Measurements from ENCODE around the gene EFCAB3. TPM values are rescaled to one million over a fixed set of nuclear protein-coding genes. Genes with fewer than 3 reads are reported as not detected.
A peak's percentile ranks its signal among the peaks of the same experiment; 100 is the strongest.
"Not testable (repeated sequence)": the region's sequence is repeated elsewhere in the genome, so short reads cannot be mapped to it uniquely, and the experiment has no call there.

Gene EFCAB3
- total RNA-seq, 1 donor from 2014 or later, result not detected

DNA sequence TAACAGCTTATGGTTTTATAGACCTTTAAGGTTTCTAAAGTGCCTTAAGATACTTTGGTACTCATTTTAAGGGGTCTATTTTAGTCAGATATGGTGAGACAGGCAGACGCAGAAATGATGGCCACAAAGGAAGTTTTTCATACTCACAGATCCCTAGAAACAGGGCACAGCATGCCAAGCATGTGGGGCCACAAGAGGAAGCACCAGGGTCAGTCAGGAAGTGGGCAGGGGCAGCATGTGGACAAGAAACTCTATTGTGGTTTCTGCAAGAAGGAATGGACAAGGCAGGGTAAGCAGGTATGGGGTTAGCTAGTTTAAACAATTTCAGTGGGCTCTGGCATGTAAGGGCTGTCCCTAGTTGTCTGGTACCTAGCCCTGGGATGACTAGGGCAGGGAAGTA, 8.5 kb downstream of the EFCAB3 start:
- Histone ChIP-seq H3K4me1 (no peaks in the 10 kb centered on the region), H3K27ac (no peak overlapping the region), H3K4me3 (no peak overlapping the region), H3K27me3 (no peaks in the 10 kb centered on the region), H3K9me3 (no peaks in the 10 kb centered on the region), H3K36me3 (no peaks in the 10 kb centered on the region)
- DNase-seq (ENCODE audit: low spot score in 2 of 2), result no peak
- TF ChIP-seq, protein P1, sequence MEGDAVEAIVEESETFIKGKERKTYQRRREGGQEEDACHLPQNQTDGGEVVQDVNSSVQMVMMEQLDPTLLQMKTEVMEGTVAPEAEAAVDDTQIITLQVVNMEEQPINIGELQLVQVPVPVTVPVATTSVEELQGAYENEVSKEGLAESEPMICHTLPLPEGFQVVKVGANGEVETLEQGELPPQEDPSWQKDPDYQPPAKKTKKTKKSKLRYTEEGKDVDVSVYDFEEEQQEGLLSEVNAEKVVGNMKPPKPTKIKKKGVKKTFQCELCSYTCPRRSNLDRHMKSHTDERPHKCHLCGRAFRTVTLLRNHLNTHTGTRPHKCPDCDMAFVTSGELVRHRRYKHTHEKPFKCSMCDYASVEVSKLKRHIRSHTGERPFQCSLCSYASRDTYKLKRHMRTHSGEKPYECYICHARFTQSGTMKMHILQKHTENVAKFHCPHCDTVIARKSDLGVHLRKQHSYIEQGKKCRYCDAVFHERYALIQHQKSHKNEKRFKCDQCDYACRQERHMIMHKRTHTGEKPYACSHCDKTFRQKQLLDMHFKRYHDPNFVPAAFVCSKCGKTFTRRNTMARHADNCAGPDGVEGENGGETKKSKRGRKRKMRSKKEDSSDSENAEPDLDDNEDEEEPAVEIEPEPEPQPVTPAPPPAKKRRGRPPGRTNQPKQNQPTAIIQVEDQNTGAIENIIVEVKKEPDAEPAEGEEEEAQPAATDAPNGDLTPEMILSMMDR (IDR thresholded peaks at IDR 0.05), result no peak
- intact Hi-C loops (cut with DNase I), result no loop called here

DNA sequence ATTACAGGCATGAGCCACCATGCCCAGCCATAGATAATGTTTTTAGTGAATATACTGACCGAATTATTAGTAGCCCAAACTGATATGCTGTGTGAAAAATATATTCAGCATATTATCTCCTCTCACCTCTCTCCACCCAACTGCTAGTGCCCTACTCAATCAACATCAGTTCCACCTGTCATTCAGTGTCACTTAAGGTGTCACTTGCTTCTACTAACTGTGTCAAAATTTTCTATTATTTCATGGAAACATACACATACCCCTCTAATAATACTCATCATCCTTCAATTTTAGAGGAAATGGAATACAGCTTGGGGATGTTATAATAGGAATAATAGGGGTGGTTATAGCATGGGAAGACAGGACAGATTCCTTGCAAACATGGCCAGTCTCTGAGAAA, 12.6 kb downstream of the EFCAB3 start:
- Histone ChIP-seq H3K36me3 (no peaks in the 10 kb centered on the region), H3K27ac (no peak overlapping the region), H3K4me3 (no peak overlapping the region), H3K4me1 (no peaks in the 10 kb centered on the region), H3K27me3 (no peaks in the 10 kb centered on the region), H3K9me3 (no peaks in the 10 kb centered on the region)
- DNase-seq (ENCODE audit: low spot score in 2 of 2), result no peak
- TF ChIP-seq, protein P1 (IDR thresholded peaks at IDR 0.05), result no peak
- intact Hi-C loops (cut with DNase I), result no loop called here

DNA sequence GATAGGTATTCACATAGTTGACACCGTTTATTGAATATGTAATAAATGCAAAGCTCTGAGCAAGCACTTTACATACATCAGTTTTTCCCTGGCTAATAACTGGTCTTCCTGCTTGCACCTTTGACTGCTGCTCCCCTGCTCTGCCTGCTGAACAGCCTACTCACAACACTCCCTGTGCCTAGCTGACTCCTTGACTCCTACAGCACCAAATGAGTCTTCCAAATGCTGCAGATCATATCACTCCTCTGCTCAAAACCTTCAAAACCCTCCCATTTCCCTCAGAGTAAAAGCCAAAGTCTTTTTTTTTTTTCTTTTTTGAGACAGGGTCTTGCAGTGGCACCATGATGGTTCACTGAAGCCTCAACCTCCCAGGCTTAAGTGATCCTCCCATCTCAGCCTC, 18.5 kb downstream of the EFCAB3 start:
- intact Hi-C loops (cut with DNase I), result no loop called here
- Histone ChIP-seq H3K9me3 (no peaks in the 10 kb centered on the region), H3K4me1 (no peaks in the 10 kb centered on the region), H3K27me3 (no peaks in the 10 kb centered on the region), H3K27ac (no peak overlapping the region), H3K36me3 (no peaks in the 10 kb centered on the region), H3K4me3 (no peak overlapping the region)
- no peak for DNase-seq (ENCODE audit: low spot score in 2 of 2)
- TF ChIP-seq, protein P1 (IDR thresholded peaks at IDR 0.05), result no peak

DNA sequence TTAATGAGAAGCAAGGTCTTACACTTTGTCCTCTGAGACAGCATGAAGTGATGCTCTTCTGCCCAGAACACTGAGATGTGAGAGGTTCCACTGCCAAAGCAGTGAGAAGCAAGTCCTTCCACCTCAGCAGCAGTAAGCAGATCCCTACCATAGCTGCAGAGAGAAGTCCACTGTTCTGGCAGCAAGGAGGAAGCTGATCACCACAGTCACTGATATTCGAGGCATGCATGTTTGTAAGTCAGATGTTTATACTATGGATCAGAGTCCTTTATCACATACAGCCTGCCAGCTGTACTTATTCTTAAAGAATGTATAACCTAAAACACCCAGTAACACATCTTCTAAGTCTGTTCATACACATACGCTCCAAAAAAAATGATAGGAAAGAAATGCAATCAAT, 25.1 kb downstream of the EFCAB3 start:
- no peak for DNase-seq (ENCODE audit: low spot score in 2 of 2)
- Histone ChIP-seq H3K36me3 (no peaks in the 10 kb centered on the region), H3K27me3 (no peaks in the 10 kb centered on the region), H3K4me3 (no peak overlapping the region), H3K9me3 (no peaks in the 10 kb centered on the region), H3K27ac (no peak overlapping the region), H3K4me1 (no peaks in the 10 kb centered on the region)
- intact Hi-C loops (cut with DNase I), result no loop called here
- TF ChIP-seq, protein P1 (IDR thresholded peaks at IDR 0.05), result no peak

DNA sequence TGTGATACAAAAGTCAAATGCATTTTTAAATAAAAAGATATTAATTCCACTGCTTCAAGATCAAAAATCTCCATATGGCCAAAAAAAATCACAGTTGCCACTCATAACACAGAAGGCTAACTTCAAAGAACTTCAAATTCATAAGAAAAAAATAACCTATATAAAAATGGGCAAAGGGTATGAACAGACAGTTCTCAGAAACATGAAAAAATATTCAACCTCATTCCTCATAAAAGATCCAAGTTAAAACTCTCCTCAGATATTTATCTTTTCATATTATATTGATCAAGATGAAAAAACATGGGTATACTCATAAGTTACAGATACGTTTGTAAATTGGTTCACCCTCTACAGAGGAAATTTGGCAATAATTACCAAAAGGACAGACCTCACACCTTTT, 32.7 kb downstream of the EFCAB3 start:
- H3K4me3 ChIP-seq; H3K36me3 ChIP-seq; H3K27me3 ChIP-seq; H3K27ac ChIP-seq; DNase-seq (ENCODE audit: low spot score in 2 of 2); H3K9me3 ChIP-seq; intact Hi-C loops (cut with DNase I); H3K4me1 ChIP-seq: not testable (repeated sequence)

DNA sequence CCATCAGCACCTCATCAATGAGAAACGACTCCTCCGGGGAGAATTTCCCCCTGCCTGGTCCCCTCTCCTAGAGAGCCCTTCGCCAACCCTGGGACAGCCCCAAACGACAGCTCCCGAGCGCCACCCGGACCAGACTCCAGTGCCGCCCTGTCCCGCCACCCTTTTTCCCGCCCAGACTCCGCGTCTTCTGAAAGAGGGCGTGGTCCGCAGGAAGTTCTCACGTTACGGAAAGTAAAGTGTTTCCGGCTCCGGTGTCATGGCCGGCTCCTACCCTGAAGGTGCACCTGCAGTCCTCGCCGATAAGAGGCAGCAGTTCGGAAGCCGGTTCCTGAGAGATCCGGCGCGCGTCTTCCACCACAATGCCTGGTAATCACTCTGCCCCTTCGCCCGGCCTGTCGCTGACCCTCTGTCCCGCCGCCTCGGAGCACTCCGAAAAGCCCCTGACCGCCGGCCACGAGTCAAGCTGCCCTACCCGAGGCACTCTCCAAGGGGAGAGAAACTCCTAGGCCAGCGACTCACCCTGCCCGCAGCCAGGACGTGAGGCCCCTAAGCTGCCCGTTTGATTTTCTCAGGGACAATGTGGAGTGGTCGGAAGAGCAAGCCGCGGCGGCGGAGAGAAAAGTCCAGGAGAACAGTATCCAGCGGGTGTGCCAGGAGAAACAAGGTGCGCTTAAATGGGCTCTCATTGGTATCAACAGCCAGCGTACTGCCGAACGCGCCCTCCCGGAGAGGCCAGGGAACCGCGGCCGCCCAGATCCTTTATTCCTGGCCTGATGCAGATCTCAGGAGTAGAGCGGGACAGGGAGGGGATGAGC, 43.5 kb downstream of the EFCAB3 start, which contains the start of gene METTL2A:
TSS of gene METTL2A (plus strand) at position 251 of the 815 bp plus-strand sequence. CDS start at position 257, 6 bp downstream.
- H3K27me3 ChIP-seq, H3K4me1 ChIP-seq, H3K9me3 ChIP-seq, H3K36me3 ChIP-seq: not testable (repeated sequence)
- H3K4me3 ChIP-seq, result peak within 1 kb of the TSS; percentile 69 to 92
- TF ChIP-seq, protein P1 (IDR thresholded peaks at IDR 0.05), result peak in 2 of 3 experiments; percentile 31 to 34
- peak; percentile 47 to 88 for DNase-seq (ENCODE audit: low spot score in 2 of 2)
- intact Hi-C loops (cut with DNase I), result loop anchor here (10.0 kb wide), 1 partner anchor 51 kb away; the partner anchor contains the start of gene TLK2
- H3K27ac ChIP-seq, result peak within 1 kb of the TSS; percentile 53 to 65

DNA sequence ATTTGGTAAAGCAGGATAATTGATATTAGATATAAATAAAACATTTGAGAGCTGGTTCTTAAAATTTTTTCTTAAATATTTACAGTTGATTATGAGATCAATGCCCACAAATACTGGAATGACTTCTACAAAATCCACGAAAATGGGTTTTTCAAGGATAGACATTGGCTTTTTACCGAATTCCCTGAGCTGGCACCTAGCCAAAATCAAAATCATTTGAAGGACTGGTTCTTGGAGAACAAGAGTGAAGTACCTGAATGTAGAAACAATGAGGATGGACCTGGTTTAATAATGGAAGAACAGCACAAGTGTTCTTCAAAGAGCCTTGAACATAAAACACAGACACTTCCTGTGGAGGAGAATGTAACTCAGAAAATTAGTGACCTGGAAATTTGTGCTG, 45.9 kb downstream of the EFCAB3 start:
- H3K27ac ChIP-seq; H3K4me1 ChIP-seq; H3K4me3 ChIP-seq; H3K36me3 ChIP-seq; H3K27me3 ChIP-seq; DNase-seq (ENCODE audit: low spot score in 2 of 2); H3K9me3 ChIP-seq: not testable (repeated sequence)
- intact Hi-C loops (cut with DNase I), result loop anchor here (10.0 kb wide), 1 partner anchor 49 kb away; the partner anchor contains the start of gene TLK2

DNA sequence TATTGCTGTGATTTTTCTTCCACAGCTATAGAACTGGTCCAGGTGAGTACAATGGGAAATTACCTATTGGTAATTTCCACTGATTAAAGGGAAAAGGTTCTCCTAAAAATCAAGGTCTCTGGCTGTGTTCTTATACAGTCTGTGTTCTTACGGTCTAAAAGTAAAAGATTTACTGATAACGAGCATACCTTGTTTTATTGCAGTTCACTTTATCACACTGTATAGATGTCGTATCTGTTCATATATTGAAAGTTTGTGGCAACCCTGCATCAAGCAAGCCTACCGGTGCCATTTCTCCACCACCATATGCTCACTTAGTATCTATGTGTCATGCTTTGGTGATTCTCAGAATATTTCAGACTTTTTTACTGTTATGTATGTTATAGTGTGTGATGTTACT, 54.9 kb downstream of the EFCAB3 start:
- H3K27ac ChIP-seq; intact Hi-C loops (cut with DNase I); DNase-seq (ENCODE audit: low spot score in 2 of 2); H3K27me3 ChIP-seq; H3K4me1 ChIP-seq; H3K4me3 ChIP-seq; H3K9me3 ChIP-seq: not testable (repeated sequence)
- H3K36me3 ChIP-seq, result peaks cover 12 to 13% of the 10 kb centered on the region in 2 donors

DNA sequence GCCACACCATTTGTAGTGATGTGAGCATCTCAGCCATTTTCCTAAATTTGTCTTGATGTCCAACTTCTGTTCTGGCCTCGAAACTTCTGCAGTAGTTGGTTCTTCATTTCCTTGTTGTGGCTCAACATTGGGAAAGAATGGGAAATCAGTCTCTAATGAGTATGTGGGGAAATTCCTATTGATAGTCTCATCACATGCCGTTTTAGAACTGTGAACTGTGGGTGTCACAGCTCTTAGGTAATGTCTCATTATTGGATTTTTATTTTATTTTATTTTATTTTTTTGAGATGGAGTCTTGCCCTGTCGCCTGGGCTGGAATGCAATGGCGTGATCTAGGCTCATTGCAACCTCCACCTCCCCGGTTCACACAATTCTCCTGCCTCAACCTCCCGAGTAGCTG, 60.8 kb downstream of the EFCAB3 start:
- H3K4me1 ChIP-seq; intact Hi-C loops (cut with DNase I); H3K27ac ChIP-seq; DNase-seq (ENCODE audit: low spot score in 2 of 2); H3K4me3 ChIP-seq; H3K9me3 ChIP-seq; H3K27me3 ChIP-seq: not testable (repeated sequence)
- H3K36me3 ChIP-seq, result peaks cover 52 to 60% of the 10 kb centered on the region in 2 donors
